Fibroblast of pulmonary artery (primary cell): ENCODE results near the gene LIMS2.

Experiments used
- DNase-seq: peaks from one replicate; pipeline ENCODE4 v3.0.0-alpha.2; 2010; ENCODE audit warnings: low read depth
- H3K4me3 ChIP-seq: replicated peaks from 2 replicates; pipeline ENCODE4 v1.5.1; 2011; ENCODE audit warnings: low read depth, mild to moderate bottlenecking, control low read depth, low read length, moderate library complexity
- TF ChIP-seq, protein P1 (sequence below): IDR thresholded peaks from 2 replicates; pipeline ENCODE4 v1.5.1; 2011; ENCODE audit warnings: mild to moderate bottlenecking, control low read depth, low read length, inconsistent platforms; ENCODE audit errors: missing control alignments

LIMS2 gene

GRCh38 chr2:127700527-127701192, 25.3 kb upstream of the LIMS2 start:
- no peak for DNase-seq
- H3K4me3 ChIP-seq = peak overlapping the region; percentile 74
- TF ChIP-seq, protein P1, sequence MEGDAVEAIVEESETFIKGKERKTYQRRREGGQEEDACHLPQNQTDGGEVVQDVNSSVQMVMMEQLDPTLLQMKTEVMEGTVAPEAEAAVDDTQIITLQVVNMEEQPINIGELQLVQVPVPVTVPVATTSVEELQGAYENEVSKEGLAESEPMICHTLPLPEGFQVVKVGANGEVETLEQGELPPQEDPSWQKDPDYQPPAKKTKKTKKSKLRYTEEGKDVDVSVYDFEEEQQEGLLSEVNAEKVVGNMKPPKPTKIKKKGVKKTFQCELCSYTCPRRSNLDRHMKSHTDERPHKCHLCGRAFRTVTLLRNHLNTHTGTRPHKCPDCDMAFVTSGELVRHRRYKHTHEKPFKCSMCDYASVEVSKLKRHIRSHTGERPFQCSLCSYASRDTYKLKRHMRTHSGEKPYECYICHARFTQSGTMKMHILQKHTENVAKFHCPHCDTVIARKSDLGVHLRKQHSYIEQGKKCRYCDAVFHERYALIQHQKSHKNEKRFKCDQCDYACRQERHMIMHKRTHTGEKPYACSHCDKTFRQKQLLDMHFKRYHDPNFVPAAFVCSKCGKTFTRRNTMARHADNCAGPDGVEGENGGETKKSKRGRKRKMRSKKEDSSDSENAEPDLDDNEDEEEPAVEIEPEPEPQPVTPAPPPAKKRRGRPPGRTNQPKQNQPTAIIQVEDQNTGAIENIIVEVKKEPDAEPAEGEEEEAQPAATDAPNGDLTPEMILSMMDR = no peak

DNA sequence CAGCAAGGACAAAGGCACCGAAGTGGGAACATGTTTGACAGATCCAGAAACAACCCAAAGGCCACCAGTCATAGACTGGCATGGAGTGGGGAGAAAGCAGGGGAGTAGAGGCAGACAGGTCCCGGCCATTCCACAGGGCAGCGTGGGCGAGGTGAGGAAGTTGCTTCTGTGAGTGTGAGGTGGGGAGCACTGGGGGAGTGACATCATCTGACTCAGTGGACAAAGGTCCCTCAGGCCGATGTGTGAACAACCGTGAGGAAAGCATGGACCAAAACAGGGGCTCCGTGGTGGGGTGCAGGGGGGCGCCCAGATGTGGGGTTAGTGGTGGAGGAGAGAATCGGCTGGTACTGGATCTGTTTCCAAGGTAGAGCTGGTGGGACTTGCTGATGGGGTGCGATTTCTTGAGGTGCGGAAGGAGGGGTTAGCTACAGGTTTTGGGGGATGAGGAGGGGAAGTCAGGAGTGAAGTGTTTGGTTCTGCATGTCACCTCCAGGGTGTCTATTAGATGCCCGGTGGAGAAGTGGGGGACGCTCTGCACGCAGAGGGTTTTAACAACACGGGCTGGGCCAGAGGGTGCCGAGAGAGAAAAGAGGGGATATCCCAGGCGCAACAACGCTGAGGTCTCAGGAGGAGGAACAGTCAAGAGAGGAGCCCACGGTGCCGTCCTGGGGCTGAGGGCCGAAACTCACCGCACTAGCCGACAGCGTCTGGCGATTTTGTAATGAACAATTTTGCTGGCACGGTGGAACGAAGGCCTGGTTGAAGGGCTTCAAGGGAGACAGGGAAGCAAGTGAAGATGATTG, 23.4 kb upstream of the LIMS2 start:
- H3K4me3 ChIP-seq = no peak overlapping the region
- no peak for DNase-seq
- TF ChIP-seq, protein P1 = no peak

DNA sequence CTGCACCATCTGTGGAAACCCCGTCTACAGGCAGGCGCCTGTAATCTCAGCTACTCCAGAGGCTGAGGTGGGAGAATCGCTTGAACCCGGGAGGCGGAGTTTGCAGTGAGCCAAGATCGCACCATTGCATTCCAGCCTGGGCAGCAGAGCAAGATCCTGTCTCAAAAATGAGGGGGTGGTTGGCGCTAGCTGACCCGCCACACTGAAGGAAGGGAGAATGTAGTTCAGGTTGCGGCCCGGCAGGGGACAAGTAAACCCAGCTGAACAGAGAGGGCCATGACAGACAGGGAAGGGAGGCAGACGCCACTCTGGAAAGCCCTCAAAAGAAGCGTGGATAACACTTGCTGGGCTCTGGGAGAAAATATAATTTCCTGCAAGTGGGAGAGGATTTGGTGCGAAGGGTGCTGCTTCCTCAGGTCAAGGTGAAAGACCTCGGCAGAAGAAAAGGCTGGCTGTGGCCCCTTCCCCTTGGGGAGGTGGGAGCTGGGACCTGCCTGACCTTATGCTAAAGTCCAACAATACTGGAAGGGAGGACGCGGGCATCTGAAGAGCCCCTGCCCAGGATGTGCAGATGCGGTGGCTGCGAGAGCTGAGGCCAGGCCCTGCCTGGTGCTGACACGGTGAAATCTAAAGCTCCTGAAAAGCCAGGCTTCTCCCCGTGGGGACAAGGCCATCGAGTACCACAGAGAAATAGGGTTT, 22.3 kb upstream of the LIMS2 start:
- DNase-seq = no peak
- TF ChIP-seq, protein P1 = no peak
- no peak overlapping the region for H3K4me3 ChIP-seq

GRCh38 chr2:127695491-127696472, 20.5 kb upstream of the LIMS2 start:
- H3K4me3 ChIP-seq = peak overlapping the region; percentile 24
- peak; percentile 43 for DNase-seq
- TF ChIP-seq, protein P1 = peak; percentile 41

GRCh38 chr2:127694986-127695385, 19.7 kb upstream of the LIMS2 start:
- H3K4me3 ChIP-seq = no peak overlapping the region
- DNase-seq = no peak
- TF ChIP-seq, protein P1 = no peak

GRCh38 chr2:127690696-127691095, 15.4 kb upstream of the LIMS2 start:
- DNase-seq = no peak
- TF ChIP-seq, protein P1 = no peak
- no peak overlapping the region for H3K4me3 ChIP-seq
